Activated naive CD8-positive, alpha-beta T cell treated with anti-CD3 and anti-CD28 coated beads, Interleukin-2, amount 50 U/mL, for 16 hours (primary cell): ENCODE data around the gene TFCP2.

Experiments
- DNase-seq: peaks from one replicate; pipeline ENCODE4 v3.0.0-alpha.2; 2020; ENCODE audit warnings: low read depth, low spot score

TFCP2 gene

GRCh38 chr12:51197736-51198567 lies 25.0 kb upstream of the TFCP2 start:
- no peak for DNase-seq

GRCh38 chr12:51196547-51196946 lies 23.6 kb upstream of the TFCP2 start:
- no peak for DNase-seq

GRCh38 chr12:51195841-51196240 lies 22.9 kb upstream of the TFCP2 start:
- DNase-seq: no peak

GRCh38 chr12:51192284-51192671 lies 19.3 kb upstream of the TFCP2 start:
- DNase-seq: no peak

DNA sequence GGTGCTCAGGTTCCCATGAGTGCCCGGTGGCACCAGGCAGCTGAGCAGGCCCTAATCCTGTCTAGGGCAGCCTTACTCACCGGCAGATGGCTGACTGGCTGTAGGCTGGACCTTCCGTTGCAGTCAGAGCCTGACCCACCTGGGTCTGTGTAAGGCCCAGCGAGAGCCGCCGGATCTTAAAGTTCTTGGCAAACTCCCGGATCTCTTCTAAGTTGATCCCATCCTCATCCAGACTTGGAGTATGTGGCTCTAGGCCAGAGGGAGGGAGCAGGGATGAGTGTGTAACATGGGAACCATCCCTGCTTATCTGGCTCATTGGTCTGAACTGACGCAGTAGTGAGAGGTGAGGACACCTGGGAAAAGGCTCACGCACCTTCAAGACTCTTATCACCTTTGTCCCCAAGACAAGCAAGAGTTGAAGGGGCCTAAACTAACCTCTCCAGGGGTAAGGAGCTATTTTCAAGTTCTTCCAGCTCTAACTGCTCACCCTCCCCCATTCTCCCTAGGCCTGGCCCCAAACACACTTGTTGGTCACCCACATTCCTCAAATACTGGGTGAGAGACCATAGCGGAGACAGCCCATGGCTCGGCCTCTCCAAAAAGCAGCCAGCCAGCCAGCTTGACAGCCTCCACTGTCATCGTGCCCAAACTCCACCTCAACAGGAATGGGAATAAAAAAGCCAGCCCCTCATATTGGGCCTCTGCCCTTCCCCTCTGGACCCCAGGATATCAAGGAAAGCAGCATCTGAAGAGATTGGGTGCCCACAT lies 18.8 kb upstream of the TFCP2 start:
- no peak for DNase-seq

DNA sequence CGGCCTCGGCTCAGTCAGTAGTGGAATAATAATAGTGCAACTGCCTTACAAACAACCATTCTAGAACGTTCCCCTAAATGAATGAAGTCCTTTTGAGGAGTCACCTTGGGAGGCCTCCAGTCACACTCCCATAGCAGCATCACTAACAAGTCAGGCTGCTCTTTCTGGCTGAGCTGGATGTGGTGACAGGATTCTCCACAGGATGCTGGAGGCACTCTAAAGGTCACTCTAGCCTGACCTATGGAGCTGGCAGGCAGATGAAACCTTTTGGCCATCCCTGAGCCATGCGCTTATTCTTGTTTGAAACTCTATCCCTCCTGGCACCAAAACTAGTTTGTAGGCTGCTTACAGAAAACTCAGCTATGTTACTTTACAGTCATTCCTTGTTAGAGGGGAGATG lies 17.9 kb upstream of the TFCP2 start:
- no peak for DNase-seq

GRCh38 chr12:51189790-51190355 lies 16.9 kb upstream of the TFCP2 start:
- no peak for DNase-seq

DNA sequence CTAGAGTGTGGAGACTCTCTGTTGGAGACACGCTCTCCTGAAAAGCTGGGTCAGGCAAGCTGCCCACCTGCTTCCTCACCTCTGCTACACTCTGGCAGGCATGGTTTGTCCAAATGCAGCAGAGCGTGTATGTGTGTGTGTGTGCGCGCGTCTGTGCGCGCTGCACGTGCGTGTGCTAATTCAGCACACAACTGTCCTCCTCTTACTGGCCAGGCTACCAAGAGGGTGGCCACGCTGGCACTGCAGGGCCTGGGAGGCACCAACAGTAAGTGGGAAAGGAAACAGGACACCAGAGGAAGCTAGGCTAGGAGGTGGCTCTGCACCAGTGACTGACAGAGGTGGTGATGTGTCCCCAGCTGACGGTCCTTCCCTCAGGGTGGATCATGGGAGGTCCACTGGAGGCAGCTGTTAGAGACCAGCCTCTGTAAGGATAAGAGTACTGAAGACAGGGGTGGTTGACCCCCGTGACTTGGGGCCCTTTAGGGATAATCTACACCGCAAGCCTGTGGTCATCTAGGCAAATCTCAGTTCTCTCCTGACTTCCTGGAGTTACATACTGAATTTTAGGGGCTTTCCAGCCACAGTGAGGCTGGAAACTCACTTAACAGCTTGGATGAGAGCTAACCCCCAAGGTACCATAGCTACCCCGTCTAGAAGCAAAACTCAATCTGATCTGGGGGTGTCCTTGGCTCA lies 15.6 kb upstream of the TFCP2 start:
- DNase-seq: no peak

DNA sequence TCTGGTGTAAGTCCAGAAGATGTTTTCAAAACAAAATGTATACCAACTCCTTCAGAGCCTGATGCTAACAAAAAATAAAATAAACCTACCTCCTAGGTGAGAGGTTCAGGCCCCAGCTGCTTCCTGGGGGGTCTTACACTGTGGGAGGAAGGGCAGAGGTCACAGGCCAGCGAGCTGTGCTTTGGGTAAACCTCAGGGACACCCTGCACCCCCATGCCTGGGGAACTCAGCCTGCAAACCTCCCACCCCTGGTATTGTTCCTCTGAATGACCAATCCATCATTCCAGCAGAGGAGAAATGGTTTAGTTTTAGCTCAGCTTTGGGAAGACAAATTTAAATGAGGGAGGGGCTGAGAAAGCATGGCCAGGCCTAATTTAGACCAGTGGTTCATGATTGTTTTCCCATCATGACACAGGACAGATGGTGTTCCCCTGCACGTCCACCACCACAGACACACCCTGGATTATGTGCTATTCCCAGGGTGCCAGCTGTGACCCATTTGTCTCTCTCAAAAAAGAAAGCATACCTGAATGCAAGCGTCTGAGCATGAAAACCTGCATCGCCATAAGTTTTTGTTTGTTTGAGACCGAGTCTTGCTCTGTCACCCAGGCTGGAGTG lies 14.5 kb upstream of the TFCP2 start:
- no peak for DNase-seq

GRCh38 chr12:51186465-51187085 lies 13.6 kb upstream of the TFCP2 start:
- no peak for DNase-seq

GRCh38 chr12:51185171-51185717 lies 12.3 kb upstream of the TFCP2 start:
- DNase-seq: no peak

- DNase-seq: no peak
Measured at GRCh38 chr12:51183816-51184215, 10.9 kb upstream of the TFCP2 start.

- no peak for DNase-seq
Measured at GRCh38 chr12:51183349-51183748, 10.4 kb upstream of the TFCP2 start.

DNA sequence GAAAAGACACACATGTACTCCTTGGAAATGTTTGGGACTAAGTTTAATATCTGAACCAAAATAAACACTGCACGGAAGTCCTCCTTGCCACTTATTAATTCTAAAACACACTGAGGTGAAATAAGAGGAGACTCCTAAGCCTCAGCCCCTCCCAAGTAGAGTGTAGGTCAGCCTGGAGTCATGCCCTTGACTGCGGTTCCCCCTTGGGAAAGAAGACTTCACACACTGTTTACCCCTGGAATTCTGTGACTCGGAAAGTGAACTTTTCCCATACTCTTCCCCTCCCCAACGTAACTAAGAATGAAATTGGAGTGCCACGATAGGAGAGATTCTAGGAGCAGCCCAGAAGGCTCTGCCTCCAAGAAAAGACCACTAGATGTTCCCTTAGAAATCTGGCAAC lies 8.6 kb upstream of the TFCP2 start:
- DNase-seq: no peak

DNA sequence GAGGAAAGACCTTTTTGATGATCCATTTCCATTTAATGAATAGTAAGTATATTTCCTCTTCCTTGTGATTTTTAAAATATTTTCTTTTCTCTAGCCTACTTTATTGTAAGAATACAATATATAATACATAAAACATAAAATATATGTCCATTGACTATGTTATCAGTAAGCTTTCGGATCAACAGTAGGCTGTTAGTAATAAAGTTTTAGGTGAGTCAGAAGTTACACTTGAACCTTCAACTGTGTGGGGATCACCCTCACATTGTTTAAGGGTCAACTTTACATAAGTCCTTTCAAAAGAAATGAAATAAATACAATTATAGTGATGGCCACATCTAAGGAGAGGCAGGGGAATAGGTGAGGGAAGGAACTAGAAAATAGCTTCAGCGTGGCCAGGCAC lies 5.0 kb upstream of the TFCP2 start:
- DNase-seq: no peak

- DNase-seq: no peak
Measured at GRCh38 chr12:51174501-51174900, 1.6 kb upstream of the TFCP2 start.

GRCh38 chr12:51171884-51172514 lies 936 bp downstream of the TFCP2 start:
- no peak for DNase-seq

- no peak for DNase-seq
Measured at GRCh38 chr12:51163795-51164194, 9.1 kb downstream of the TFCP2 start.

DNA sequence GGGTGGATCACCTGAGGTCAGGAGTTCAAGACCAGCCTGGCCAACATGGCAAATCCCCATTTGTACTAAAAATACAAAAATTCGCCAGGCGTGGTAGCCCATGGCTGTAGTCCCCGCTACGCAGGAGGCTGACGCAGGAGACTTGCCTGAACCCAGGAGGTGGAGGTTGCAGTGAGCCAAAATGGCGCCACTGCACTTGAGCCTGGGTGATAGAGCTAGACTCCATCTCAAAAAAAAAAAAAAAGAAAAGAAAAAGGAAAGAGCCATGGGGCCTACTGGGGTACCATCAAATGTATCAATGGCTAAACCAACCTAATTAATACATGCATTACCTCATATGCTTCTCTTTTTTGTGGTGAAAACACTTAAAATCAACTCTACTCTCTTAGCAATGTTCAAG lies 10.7 kb downstream of the TFCP2 start:
- no peak for DNase-seq

DNA sequence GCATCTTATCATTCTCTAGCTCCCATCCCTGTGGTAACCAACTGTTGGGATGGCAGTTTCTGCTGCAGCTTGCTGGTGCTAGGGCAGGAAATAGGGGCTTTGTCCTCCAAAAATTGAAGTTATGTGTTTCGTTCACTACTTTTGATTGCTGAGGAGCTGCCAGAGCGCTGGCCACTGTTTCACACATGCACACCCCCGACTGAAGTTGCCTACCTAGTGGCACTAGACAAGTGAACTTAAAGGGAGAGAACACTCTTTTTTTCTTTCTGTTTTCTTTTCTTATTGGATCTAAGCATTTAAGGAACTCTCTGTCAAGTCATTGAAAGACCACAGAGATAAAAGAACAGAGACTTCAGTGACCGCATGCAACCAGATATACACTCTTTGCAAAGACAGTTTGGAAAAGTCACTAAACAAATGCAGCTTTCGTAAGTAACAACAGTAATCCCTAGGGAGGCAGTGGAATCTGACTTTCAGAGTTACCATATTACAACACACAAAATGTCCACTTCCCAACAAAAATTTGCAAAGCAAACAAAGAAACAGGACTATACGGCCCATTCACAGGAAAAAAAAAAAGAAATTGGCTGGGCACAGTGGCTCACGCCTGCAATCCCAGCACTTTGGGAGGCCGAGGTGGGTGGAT lies 12.0 kb downstream of the TFCP2 start:
- no peak for DNase-seq
